GM18519 (cell line): Measurements from ENCODE around the gene KRT1.

ENCODE experiments used
- ATAC-seq: cut with Tn5 transposase; IDR thresholded peaks from one replicate; pipeline ENCODE4 v1.9.1; 2021; ENCODE audit warnings: mild to moderate bottlenecking, moderate library complexity; ENCODE audit not compliant: unreplicated experiment, low FRiP score

Gene KRT1

GRCh38 chr12:52643233-52644077 is 36.8 kb downstream of the KRT1 start:
- no peak for ATAC-seq

GRCh38 chr12:52641468-52641867 is 38.7 kb downstream of the KRT1 start:
- ATAC-seq: no peak

GRCh38 chr12:52637299-52637698 is 42.9 kb downstream of the KRT1 start:
- ATAC-seq: no peak

GRCh38 chr12:52636592-52637258 is 43.5 kb downstream of the KRT1 start:
- no peak for ATAC-seq

- no peak for ATAC-seq
Measured at GRCh38 chr12:52636189-52636588, 44.0 kb downstream of the KRT1 start.

GRCh38 chr12:52634266-52635056 is 45.7 kb downstream of the KRT1 start:
- ATAC-seq: no peak

GRCh38 chr12:52633383-52633782 is 46.8 kb downstream of the KRT1 start:
- ATAC-seq: no peak

GRCh38 chr12:52632656-52633055 is 47.6 kb downstream of the KRT1 start:
- no peak for ATAC-seq

- no peak for ATAC-seq
Measured at GRCh38 chr12:52631676-52632459, 48.3 kb downstream of the KRT1 start.

GRCh38 chr12:52631264-52631663 is 48.9 kb downstream of the KRT1 start:
- no peak for ATAC-seq

- ATAC-seq: no peak
Measured at GRCh38 chr12:52630599-52631200, 49.5 kb downstream of the KRT1 start.

GRCh38 chr12:52630008-52630500 is 50.2 kb downstream of the KRT1 start:
- ATAC-seq: no peak

GRCh38 chr12:52629281-52630007 is 50.8 kb downstream of the KRT1 start:
- ATAC-seq: no peak

- no peak for ATAC-seq
Measured at GRCh38 chr12:52628841-52629240, 51.4 kb downstream of the KRT1 start.

- no peak for ATAC-seq
Measured at GRCh38 chr12:52628111-52628507, 52.1 kb downstream of the KRT1 start.

GRCh38 chr12:52627395-52628110 is 52.7 kb downstream of the KRT1 start:
- no peak for ATAC-seq
